ENCODE data around the gene MRPL46.

DNA sequence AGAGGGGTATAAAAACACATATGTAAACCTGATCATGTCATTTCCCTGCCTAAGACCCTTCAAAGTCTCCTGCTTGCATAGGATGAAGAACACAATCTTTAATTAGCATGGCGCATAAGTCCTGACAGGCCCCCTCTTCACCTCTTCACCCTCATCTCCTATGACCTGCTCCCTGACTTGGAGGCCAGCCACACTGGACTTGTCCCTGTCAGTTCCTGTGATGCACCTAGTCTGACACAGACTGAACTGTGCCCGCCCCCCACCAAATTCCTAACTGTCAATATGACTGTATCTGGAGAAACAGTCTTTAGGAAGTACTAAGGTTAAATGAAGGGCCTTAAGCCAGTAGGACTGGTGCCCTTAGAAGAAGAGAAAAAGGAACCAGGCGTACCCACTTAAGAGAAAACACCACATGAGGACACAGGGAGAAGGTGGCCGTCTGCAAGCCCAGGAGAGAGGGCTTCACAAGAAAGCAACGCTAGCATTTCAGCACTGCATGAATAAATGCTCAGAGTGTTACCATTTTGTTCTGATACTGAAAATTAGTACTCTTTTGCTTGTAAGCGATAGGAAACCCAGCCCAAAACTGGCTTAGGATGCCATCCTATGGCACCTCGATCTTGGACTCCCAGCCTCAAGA lies 34.0 kb downstream of the MRPL46 start:
- TF ChIP-seq GATA2 (IDR thresholded peaks at IDR 0.05; ENCODE audit: low read depth, low read length) = no peak
- no peak for TF ChIP-seq GATA3 (IDR thresholded peaks at IDR 0.05; ENCODE audit: low read depth, low read length)

All from SH-SY5Y (cell line).